ENCODE results near the gene INTS7.

DNA sequence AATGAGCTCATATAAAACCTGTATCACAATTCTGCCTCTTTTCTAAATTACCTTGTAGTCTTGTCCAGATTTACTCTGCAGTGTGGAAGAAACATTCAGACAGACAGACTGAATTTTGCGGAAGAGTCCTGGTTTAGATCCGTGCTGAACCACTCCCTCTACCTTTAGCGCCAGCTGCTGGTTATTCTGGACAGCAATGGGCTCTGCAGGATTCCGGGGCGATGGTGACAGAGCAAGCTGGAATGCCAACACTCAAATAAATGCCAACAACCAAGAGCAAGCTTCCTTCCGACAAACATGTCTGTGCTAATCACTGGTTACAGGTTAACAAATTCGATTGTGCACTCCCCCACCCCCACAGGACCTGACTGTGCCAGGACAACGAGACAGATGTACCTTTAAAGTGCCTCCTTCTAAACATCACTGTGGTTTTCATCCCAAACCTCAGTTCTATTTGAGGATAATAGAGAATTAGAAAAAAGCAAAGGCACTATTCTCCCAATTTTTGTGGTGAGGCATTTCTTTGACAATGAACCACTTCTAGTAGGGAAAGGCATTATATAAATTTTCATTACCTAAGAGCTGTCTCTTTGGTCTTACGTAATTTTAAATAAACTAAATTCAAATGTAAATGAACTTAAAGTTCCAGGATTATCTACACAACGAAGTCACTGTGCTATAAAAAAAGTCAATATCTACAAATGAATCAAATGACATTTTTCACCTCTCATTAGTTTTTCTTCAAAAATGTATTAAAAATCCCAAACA lies 90.4 kb downstream of the INTS7 start:
- TF ChIP-seq, protein P1, sequence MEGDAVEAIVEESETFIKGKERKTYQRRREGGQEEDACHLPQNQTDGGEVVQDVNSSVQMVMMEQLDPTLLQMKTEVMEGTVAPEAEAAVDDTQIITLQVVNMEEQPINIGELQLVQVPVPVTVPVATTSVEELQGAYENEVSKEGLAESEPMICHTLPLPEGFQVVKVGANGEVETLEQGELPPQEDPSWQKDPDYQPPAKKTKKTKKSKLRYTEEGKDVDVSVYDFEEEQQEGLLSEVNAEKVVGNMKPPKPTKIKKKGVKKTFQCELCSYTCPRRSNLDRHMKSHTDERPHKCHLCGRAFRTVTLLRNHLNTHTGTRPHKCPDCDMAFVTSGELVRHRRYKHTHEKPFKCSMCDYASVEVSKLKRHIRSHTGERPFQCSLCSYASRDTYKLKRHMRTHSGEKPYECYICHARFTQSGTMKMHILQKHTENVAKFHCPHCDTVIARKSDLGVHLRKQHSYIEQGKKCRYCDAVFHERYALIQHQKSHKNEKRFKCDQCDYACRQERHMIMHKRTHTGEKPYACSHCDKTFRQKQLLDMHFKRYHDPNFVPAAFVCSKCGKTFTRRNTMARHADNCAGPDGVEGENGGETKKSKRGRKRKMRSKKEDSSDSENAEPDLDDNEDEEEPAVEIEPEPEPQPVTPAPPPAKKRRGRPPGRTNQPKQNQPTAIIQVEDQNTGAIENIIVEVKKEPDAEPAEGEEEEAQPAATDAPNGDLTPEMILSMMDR (IDR thresholded peaks at IDR 0.05), result peak; percentile 79
- TF ChIP-seq, protein P2, sequence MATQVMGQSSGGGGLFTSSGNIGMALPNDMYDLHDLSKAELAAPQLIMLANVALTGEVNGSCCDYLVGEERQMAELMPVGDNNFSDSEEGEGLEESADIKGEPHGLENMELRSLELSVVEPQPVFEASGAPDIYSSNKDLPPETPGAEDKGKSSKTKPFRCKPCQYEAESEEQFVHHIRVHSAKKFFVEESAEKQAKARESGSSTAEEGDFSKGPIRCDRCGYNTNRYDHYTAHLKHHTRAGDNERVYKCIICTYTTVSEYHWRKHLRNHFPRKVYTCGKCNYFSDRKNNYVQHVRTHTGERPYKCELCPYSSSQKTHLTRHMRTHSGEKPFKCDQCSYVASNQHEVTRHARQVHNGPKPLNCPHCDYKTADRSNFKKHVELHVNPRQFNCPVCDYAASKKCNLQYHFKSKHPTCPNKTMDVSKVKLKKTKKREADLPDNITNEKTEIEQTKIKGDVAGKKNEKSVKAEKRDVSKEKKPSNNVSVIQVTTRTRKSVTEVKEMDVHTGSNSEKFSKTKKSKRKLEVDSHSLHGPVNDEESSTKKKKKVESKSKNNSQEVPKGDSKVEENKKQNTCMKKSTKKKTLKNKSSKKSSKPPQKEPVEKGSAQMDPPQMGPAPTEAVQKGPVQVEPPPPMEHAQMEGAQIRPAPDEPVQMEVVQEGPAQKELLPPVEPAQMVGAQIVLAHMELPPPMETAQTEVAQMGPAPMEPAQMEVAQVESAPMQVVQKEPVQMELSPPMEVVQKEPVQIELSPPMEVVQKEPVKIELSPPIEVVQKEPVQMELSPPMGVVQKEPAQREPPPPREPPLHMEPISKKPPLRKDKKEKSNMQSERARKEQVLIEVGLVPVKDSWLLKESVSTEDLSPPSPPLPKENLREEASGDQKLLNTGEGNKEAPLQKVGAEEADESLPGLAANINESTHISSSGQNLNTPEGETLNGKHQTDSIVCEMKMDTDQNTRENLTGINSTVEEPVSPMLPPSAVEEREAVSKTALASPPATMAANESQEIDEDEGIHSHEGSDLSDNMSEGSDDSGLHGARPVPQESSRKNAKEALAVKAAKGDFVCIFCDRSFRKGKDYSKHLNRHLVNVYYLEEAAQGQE (IDR thresholded peaks at IDR 0.05; ENCODE audit: insufficient read depth in 1 of 2, low read depth in 2 of 2, low read length in 1 of 2), result no peak
- TF ChIP-seq TCF7L2 (IDR thresholded peaks at IDR 0.05; ENCODE audit: low read depth, low read length) (no peak), POLR2AphosphoS5 (IDR thresholded peaks at IDR 0.05; ENCODE audit: low read depth, low read length) (no peak), SIN3A (IDR thresholded peaks at IDR 0.05; ENCODE audit: borderline replicate concordance, insufficient read depth, low read depth, low read length) (no peak)
